Neural cell (in vitro differentiated cells): Measurements from ENCODE around the gene OGFR. TPM values are rescaled to one million over a fixed set of nuclear protein-coding genes. Genes with fewer than 3 reads are reported as not detected.

Experiments
- H2AFZ ChIP-seq: fragments of 200-600, 300-800 bp; sonication (generic), shearing (Covaris generic); 2 replicates; pipeline ENCODE4 v1.6.0; 2014; ENCODE audit warnings: low read depth, mild to moderate bottlenecking, antibody characterized with exemption, low read length, moderate library complexity
- H3F3A ChIP-seq: fragments of 200-600 bp; shearing (Covaris generic); 2 replicates; pipeline ENCODE4 v1.6.1; 2016; ENCODE audit warnings: mild to moderate bottlenecking, moderate library complexity, mixed read lengths, antibody characterized with exemption, low read length; ENCODE audit not compliant: insufficient read depth, poor library complexity, severe bottlenecking
- H3K27ac ChIP-seq: fragments of 200-600, 300-800 bp; sonication (generic), shearing (Covaris generic); 2 replicates; pipeline ENCODE4 v1.5.1; 2014; ENCODE audit warnings: mild to moderate bottlenecking, low read length, moderate library complexity
- H3K27me3 ChIP-seq: fragments of 300-800, 200-600 bp; sonication (generic), shearing (Covaris generic); 2 replicates; pipeline ENCODE4 v1.6.0; 2014; ENCODE audit warnings: mild to moderate bottlenecking, low read depth, low read length, moderate library complexity; ENCODE audit not compliant: insufficient read depth
- H3K36me3 ChIP-seq: fragments of 300-800, 200-600 bp; sonication (generic), shearing (Covaris generic); 2 replicates; pipeline ENCODE4 v1.5.1; 2014; ENCODE audit warnings: mild to moderate bottlenecking, antibody characterized with exemption, low read length, moderate library complexity; ENCODE audit not compliant: insufficient read depth
- H3K4me2 ChIP-seq: fragments of 300-800, 200-600 bp; sonication (generic), shearing (Covaris generic); 2 replicates; pipeline ENCODE4 v1.6.0; 2014; ENCODE audit warnings: mild to moderate bottlenecking, low read length
- H3K4me3 ChIP-seq: fragments of 300-800, 200-600 bp; sonication (generic), shearing (Covaris generic); 2 replicates; pipeline ENCODE4 v1.5.1; 2014; ENCODE audit warnings: mild to moderate bottlenecking, low read length, moderate library complexity
- H3K79me2 ChIP-seq: fragments of 200-600 bp; shearing (Covaris generic); replicated peaks from 2 replicates; pipeline ENCODE4 v1.6.0; 2014; ENCODE audit warnings: mild to moderate bottlenecking, low read length, moderate library complexity; ENCODE audit not compliant: insufficient read depth
- H3K9ac ChIP-seq: fragments of 300-800, 200-600 bp; sonication (generic), shearing (Covaris generic); 2 replicates; pipeline ENCODE4 v1.6.1; 2016; ENCODE audit warnings: mild to moderate bottlenecking, low read length, mixed read lengths
- H3K9me2 ChIP-seq: fragments of 200-600 bp; shearing (Covaris generic); 2 replicates; pipeline ENCODE4 v1.6.1; 2016; ENCODE audit warnings: mild to moderate bottlenecking, low read length, mixed read lengths; ENCODE audit not compliant: insufficient read depth
- H3K9me3 ChIP-seq: fragments of 200-600, 300-800 bp; sonication (generic), shearing (Covaris generic); 2 replicates; pipeline ENCODE4 v1.6.1; 2016; ENCODE audit warnings: mild to moderate bottlenecking, mixed run types, low read length, moderate library complexity, mixed read lengths
- H4K20me1 ChIP-seq: fragments of 200-600 bp; shearing (Covaris generic); 2 replicates; pipeline ENCODE4 v1.6.1; 2016; ENCODE audit warnings: mild to moderate bottlenecking, mixed run types; ENCODE audit not compliant: insufficient read depth
- EP300 ChIP-seq: fragments of 450-650 bp; conservative IDR thresholded peaks from 2 replicates; pipeline ENCODE4 v1.6.1; 2014; ENCODE audit warnings: antibody characterized with exemption, mild to moderate bottlenecking, moderate library complexity; ENCODE audit not compliant: poor library complexity, severe bottlenecking
- EZH2 ChIP-seq: fragments of 200-600, 300-800 bp; shearing (Covaris generic), sonication (generic); IDR thresholded peaks from 2 replicates; pipeline ENCODE4 v1.6.1; 2014; ENCODE audit warnings: antibody characterized with exemption, low read length, borderline replicate concordance, mild to moderate bottlenecking; ENCODE audit not compliant: insufficient read depth, poor library complexity, severe bottlenecking
- MXI1 ChIP-seq: fragments of 450-650 bp; conservative IDR thresholded peaks from 2 replicates; pipeline ENCODE4 v1.6.1; 2014; ENCODE audit warnings: antibody characterized with exemption, mild to moderate bottlenecking; ENCODE audit not compliant: poor library complexity, severe bottlenecking
- POLR2AphosphoS5 ChIP-seq: IDR thresholded peaks from 2 replicates; pipeline ENCODE4 v1.6.1; 2012
- RAD21 ChIP-seq: fragments of 450-650 bp; conservative IDR thresholded peaks from 2 replicates; pipeline ENCODE4 v1.6.1; 2014; ENCODE audit warnings: antibody characterized with exemption, mild to moderate bottlenecking, moderate library complexity
- REST ChIP-seq: IDR thresholded peaks from 2 replicates; pipeline ENCODE4 v1.6.1; 2012; ENCODE audit warnings: borderline replicate concordance
- SMC3 ChIP-seq: fragments of 450-650 bp; conservative IDR thresholded peaks from 2 replicates; pipeline ENCODE4 v1.6.1; 2014; ENCODE audit warnings: antibody characterized with exemption, mild to moderate bottlenecking, moderate library complexity; ENCODE audit not compliant: poor library complexity
- TAF1 ChIP-seq: IDR thresholded peaks from 2 replicates; pipeline ENCODE4 v1.6.1; 2012; ENCODE audit warnings: low read depth
- polyA plus RNA-seq: library from polyadenylated mRNA; depleted of rRNA; stranded (reverse); fragments of >200 nt; gene quantifications from 2 replicates; pipeline ENCODE4 v1.2.3, GENCODE V29; 2014
- TF ChIP-seq, protein P1 (sequence below): fragments of 450-650 bp; IDR thresholded peaks from 2 replicates; pipeline ENCODE4 v1.5.1; 2014; ENCODE audit warnings: antibody characterized with exemption, mild to moderate bottlenecking, moderate library complexity; ENCODE audit not compliant: poor library complexity, severe bottlenecking

The OGFR gene
- polyA plus RNA-seq, 1 donor from 2014 or later, result 15.6 TPM

- H4K20me1 ChIP-seq, result no peaks in the 10 kb centered on the region
- H2AFZ ChIP-seq, result no peak overlapping the region
- H3K9me2 ChIP-seq, result no peaks in the 10 kb centered on the region
- H3K79me2 ChIP-seq, result peaks cover 3% of the 10 kb centered on the region
- H3K27ac ChIP-seq, result peak overlapping the region; percentile 44
- no peaks in the 10 kb centered on the region for H3K27me3 ChIP-seq
- peak overlapping the region; percentile 60 for H3K9ac ChIP-seq
- H3F3A ChIP-seq, result no peaks in the 10 kb centered on the region
- H3K36me3 ChIP-seq, result no peaks in the 10 kb centered on the region
- peak overlapping the region; percentile 56 for H3K4me2 ChIP-seq
- H3K4me3 ChIP-seq, result peak overlapping the region; percentile 72
- no peak for TF ChIP-seq POLR2AphosphoS5
- TF ChIP-seq, protein P1, sequence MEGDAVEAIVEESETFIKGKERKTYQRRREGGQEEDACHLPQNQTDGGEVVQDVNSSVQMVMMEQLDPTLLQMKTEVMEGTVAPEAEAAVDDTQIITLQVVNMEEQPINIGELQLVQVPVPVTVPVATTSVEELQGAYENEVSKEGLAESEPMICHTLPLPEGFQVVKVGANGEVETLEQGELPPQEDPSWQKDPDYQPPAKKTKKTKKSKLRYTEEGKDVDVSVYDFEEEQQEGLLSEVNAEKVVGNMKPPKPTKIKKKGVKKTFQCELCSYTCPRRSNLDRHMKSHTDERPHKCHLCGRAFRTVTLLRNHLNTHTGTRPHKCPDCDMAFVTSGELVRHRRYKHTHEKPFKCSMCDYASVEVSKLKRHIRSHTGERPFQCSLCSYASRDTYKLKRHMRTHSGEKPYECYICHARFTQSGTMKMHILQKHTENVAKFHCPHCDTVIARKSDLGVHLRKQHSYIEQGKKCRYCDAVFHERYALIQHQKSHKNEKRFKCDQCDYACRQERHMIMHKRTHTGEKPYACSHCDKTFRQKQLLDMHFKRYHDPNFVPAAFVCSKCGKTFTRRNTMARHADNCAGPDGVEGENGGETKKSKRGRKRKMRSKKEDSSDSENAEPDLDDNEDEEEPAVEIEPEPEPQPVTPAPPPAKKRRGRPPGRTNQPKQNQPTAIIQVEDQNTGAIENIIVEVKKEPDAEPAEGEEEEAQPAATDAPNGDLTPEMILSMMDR, result no peak
- TF ChIP-seq RAD21, result peak; percentile 25
- peak; percentile 18 for TF ChIP-seq EP300
- TF ChIP-seq MXI1, result peak; percentile 73
- TF ChIP-seq REST, result no peak
- TF ChIP-seq TAF1, result peak; percentile 32
- TF ChIP-seq SMC3, result no peak
- TF ChIP-seq EZH2, result no peak
- no peaks in the 10 kb centered on the region for H3K9me3 ChIP-seq
These were observed 9.4 kb upstream of the OGFR start for GRCh38 chr20:62795023-62795761.

- no peak for TF ChIP-seq EP300
- no peak for TF ChIP-seq RAD21
- TF ChIP-seq, protein P1, result no peak
- TF ChIP-seq POLR2AphosphoS5, result no peak
- TF ChIP-seq SMC3, result no peak
- H3K9ac ChIP-seq, result peak overlapping the region; percentile 81
These were observed 7.7 kb upstream of the OGFR start for GRCh38 chr20:62796699-62797491.

More at GRCh38 chr20:62796699-62797491, 7.7 kb upstream of the OGFR start:
- peak overlapping the region; percentile 72 for H3K4me3 ChIP-seq
- H3K36me3 ChIP-seq, result no peaks in the 10 kb centered on the region
- peak overlapping the region; percentile 82 for H3K4me2 ChIP-seq
- no peaks in the 10 kb centered on the region for H3K27me3 ChIP-seq
- H2AFZ ChIP-seq, result no peak overlapping the region
- no peaks in the 10 kb centered on the region for H4K20me1 ChIP-seq
- no peaks in the 10 kb centered on the region for H3F3A ChIP-seq
- no peaks in the 10 kb centered on the region for H3K9me2 ChIP-seq
- peaks cover 3% of the 10 kb centered on the region for H3K79me2 ChIP-seq
- H3K9me3 ChIP-seq, result no peaks in the 10 kb centered on the region
- H3K27ac ChIP-seq, result no peak overlapping the region
